B cell (primary cell): ENCODE measurements around the gene KYAT1. TPM values are rescaled to one million over a fixed set of nuclear protein-coding genes. Genes with fewer than 3 reads are reported as not detected.

Experiments used
- ATAC-seq: fragments of 200-7000 bp; cut with Tn5 transposase; one replicate; pipeline ENCODE4 v1.10.0; 2021; ENCODE audit warnings: low read depth, mild to moderate bottlenecking, moderate number of reproducible peaks, moderate library complexity
- CTCF ChIA-PET: fragments of 350-600 bp; sonication (Branson Sonifier 250); formaldehyde crosslinking; loops from one replicate; lab custom pipeline; 2021; ENCODE audit warnings: antibody characterized with exemption, inconsistent platforms; lab: Charles Lee
- POLR2A ChIA-PET: fragments of 350-600 bp; sonication (Branson Sonifier 250); formaldehyde crosslinking; loops from one replicate; lab custom pipeline; 2021; ENCODE audit warnings: antibody characterized with exemption; lab: Charles Lee
- DNase-seq: peaks from one replicate; pipeline ENCODE4 v3.0.0; 2013
- H2AFZ ChIP-seq: 2 replicates; pipeline ENCODE4 v1.6.1; 2012; ENCODE audit warnings: mild to moderate bottlenecking, low read depth, low read length; ENCODE audit not compliant: insufficient read depth, poor library complexity, severe bottlenecking
- H3K27ac ChIP-seq, 2 donors: 1 replicate in 1 of 2; 2 replicates in 1 of 2; pipeline ENCODE4 v1.5.1; 2012 to 2013; ENCODE audit warnings: low read length in 2 of 2, mild to moderate bottlenecking in 2 of 2, moderate library complexity in 1 of 2
- H3K27me3 ChIP-seq, 4 experiments: fragments of 200-600 bp in 1 of 4; sonication (generic) in 1 of 4; replicated peaks in 1 of 4; 1 replicate in 2 of 4; 2 replicates in 2 of 4; pipeline versions ENCODE4 v1.6.1 to v1.7.0; 2013 to 2016; ENCODE audit warnings: low read length in 3 of 4, mild to moderate bottlenecking in 2 of 4, mixed read lengths in 1 of 4, moderate library complexity in 1 of 4; ENCODE audit not compliant: insufficient read depth in 4 of 4, control insufficient read depth in 3 of 4; ENCODE audit errors: control extremely low read depth in 1 of 4
- H3K36me3 ChIP-seq, 2 experiments: replicated peaks in 1 of 2; 1 replicate in 1 of 2; 2 replicates in 1 of 2; pipeline versions ENCODE4 v1.6.1 to v1.7.1; 2013; ENCODE audit warnings: low read length in 1 of 2; ENCODE audit not compliant: insufficient read depth in 2 of 2, control insufficient read depth in 1 of 2; ENCODE audit errors: control extremely low read depth in 1 of 2, extremely low read depth in 1 of 2
- H3K4me1 ChIP-seq, 2 donors: fragments of 200-600 bp in 1 of 2; sonication (generic) in 1 of 2; 1 replicate in 1 of 2; 2 replicates in 1 of 2; pipeline versions ENCODE4 v1.5.1 to v1.6.1; 2013 to 2017; ENCODE audit warnings: low read length in 2 of 2; ENCODE audit not compliant: control insufficient read depth in 2 of 2, insufficient read depth in 2 of 2
- H3K4me2 ChIP-seq: replicated peaks from 2 replicates; pipeline ENCODE3; 2012; ENCODE audit warnings: mild to moderate bottlenecking, low read depth, low read length; ENCODE audit not compliant: poor library complexity, severe bottlenecking
- H3K4me3 ChIP-seq, 5 experiments: fragments of 200-600 bp in 1 of 5; sonication (generic) in 1 of 5; 1 replicate in 3 of 5; 2 replicates in 2 of 5; pipeline versions ENCODE4 v1.5.1 to v1.7.0; 2011 to 2016; ENCODE audit warnings: low read length in 4 of 5, mild to moderate bottlenecking in 4 of 5, low read depth in 2 of 5, control low read depth in 1 of 5, moderate library complexity in 1 of 5; ENCODE audit not compliant: insufficient read depth in 1 of 5; ENCODE audit errors: control extremely low read depth in 1 of 5, extremely low read depth in 1 of 5
- H3K79me2 ChIP-seq: fragments of 200-600 bp; sonication (generic); one replicate; pipeline ENCODE4 v1.6.0; 2016; ENCODE audit warnings: low read length; ENCODE audit not compliant: control insufficient read depth, insufficient read depth
- H3K9ac ChIP-seq: fragments of 200-600 bp; sonication (generic); 2 replicates; pipeline ENCODE4 v1.6.1; 2017; ENCODE audit warnings: mild to moderate bottlenecking, low read length, moderate library complexity
- H3K9me3 ChIP-seq, 3 donors: one replicate each; pipeline versions ENCODE4 v1.6.1 to v1.7.1; 2013; ENCODE audit warnings: low read length in 2 of 3; ENCODE audit not compliant: control insufficient read depth in 2 of 3, insufficient read depth in 1 of 3; ENCODE audit errors: control extremely low read depth in 1 of 3
- H4K20me1 ChIP-seq: 2 replicates; pipeline ENCODE4 v1.6.0; 2012; ENCODE audit warnings: mild to moderate bottlenecking, low read length; ENCODE audit not compliant: insufficient read depth, control insufficient read depth, poor library complexity, severe bottlenecking
- H3K27ac Mint-ChIP-seq: one replicate; pipeline ENCODE4 v1.8.0; 2021; ENCODE audit warnings: mixed read lengths
- H3K27me3 Mint-ChIP-seq: one replicate; pipeline ENCODE4 v1.8.0; 2021; ENCODE audit warnings: mixed read lengths
- H3K4me1 Mint-ChIP-seq: one replicate; pipeline ENCODE4 v1.8.0; 2021; ENCODE audit warnings: mixed read lengths
- H3K4me3 Mint-ChIP-seq: one replicate; pipeline ENCODE4 v1.8.0; 2021; ENCODE audit warnings: mixed read lengths
- H3K9me3 Mint-ChIP-seq: one replicate; pipeline ENCODE4 v1.8.0; 2022; ENCODE audit warnings: mixed read lengths; ENCODE audit not compliant: insufficient read depth
- EZH2 ChIP-seq: IDR thresholded peaks from 2 replicates; pipeline ENCODE4 v1.6.1; 2012; ENCODE audit warnings: borderline replicate concordance, low read depth, mild to moderate bottlenecking, moderate library complexity, low read length; ENCODE audit not compliant: insufficient read depth, poor library complexity, severe bottlenecking
- WGBS: methylation state at CpG from one replicate; pipeline ENCODE4 v1.1.5; 2013; ENCODE audit warnings: missing lambda C conversion rate; ENCODE audit not compliant: insufficient coverage; 5-methylcytosine and 5-hydroxymethylcytosine counted together
- intact Hi-C: fragments of 100-400 bp; cut with micrococcal nuclease; formaldehyde crosslinking; loops from one replicate; pipeline ENCODE4 v1.10.0; 2022
- polyA plus RNA-seq: library from polyadenylated mRNA; depleted of rRNA; stranded (reverse); fragments of >200 nt; gene quantifications from 2 replicates; pipeline ENCODE4 v1.2.3, GENCODE V29; 2012
- total RNA-seq, 2 donors: library from RNA; stranded (reverse); fragments of 120-200 nt in 1 of 2; gene quantifications; 1 replicate in 1 of 2; 2 replicates in 1 of 2; pipeline versions ENCODE4 v1.2.3 to v1.2.4, GENCODE V29; 2013 to 2022
- TF ChIP-seq, protein P1 (sequence below): fragments of 200-600 bp; IDR thresholded peaks from one replicate; pipeline ENCODE4 v1.8.0; 2022; ENCODE audit warnings: antibody characterized with exemption, mild to moderate bottlenecking

The KYAT1 gene
- total and polyA plus RNA-seq, 2 donors (not counting 1 experiment from before 2014, with no cell fraction given), result 7.0 to 16.2 TPM

DNA sequence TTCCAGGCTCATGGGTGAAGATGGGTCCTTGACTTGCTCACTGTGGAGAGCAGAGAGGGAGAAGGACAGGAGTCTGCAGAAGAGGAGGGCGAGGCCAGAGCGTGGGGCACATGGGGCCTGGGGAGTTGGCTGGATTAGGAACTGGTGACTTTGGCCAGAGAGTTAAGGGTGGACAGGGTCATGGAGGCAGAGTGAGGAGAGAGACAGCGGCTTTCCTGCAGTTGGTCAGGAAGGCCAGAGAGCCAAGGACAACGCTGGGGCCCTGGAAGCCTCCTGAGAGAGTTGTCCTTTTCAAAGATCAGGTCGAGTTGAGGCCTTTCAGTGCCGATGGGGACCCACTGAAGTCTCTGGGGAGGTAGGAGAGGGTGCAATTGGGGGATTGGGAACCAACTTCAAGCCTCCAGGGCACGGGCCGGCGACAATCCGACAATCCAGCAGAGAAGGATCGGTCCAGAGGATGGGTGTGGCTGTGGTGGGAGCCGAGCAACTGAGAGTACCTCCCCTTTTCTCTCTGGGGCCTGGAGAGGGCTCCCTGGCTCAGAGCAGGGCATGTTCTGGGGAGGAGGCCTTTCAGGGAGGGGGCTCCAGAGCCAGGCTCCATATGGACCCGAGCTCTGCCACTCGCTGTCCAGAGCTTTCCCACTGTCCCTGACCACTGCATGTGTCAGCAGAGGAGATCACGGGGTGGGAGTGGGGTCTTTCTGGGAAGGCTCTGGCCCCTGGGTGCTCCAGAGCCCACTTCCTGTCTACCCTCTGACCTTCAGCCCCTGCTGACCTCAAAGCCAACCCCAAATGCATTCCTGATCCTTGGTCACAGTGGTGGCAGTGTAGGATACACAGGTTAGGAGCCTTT, 31.5 kb upstream of the KYAT1 start:
- DNase-seq, result no peak
- Histone ChIP-seq H4K20me1 (peaks cover 31% of the 10 kb centered on the region), H3K27ac (no peak overlapping the region), H3K9ac (no peak overlapping the region), H3K4me3 (no peak overlapping the region), H3K36me3 (peaks cover 0 to 47% of the 10 kb centered on the region in 2 experiments), H3K9me3 (no peaks in the 10 kb centered on the region), H3K4me1 (no peaks in the 10 kb centered on the region), H2AFZ (no peak overlapping the region), H3K4me2 (no peak overlapping the region), H3K79me2 (peaks cover 63% of the 10 kb centered on the region), H3K27me3 (no peaks in the 10 kb centered on the region)
- ChIA-PET POLR2A (no interaction called here), CTCF (no interaction called here)
- Mint-ChIP-seq H3K27me3 (no peaks in the 10 kb centered on the region), H3K9me3 (no peaks in the 10 kb centered on the region), H3K4me1 (peaks cover 5% of the 10 kb centered on the region), H3K27ac (no peak overlapping the region), H3K4me3 (no peak overlapping the region)
- no peak for ATAC-seq
- intact Hi-C loops, result no loop called here
- 98% methylated on average over 15 of the region's 15 CpGs for WGBS
- TF ChIP-seq, protein P1, sequence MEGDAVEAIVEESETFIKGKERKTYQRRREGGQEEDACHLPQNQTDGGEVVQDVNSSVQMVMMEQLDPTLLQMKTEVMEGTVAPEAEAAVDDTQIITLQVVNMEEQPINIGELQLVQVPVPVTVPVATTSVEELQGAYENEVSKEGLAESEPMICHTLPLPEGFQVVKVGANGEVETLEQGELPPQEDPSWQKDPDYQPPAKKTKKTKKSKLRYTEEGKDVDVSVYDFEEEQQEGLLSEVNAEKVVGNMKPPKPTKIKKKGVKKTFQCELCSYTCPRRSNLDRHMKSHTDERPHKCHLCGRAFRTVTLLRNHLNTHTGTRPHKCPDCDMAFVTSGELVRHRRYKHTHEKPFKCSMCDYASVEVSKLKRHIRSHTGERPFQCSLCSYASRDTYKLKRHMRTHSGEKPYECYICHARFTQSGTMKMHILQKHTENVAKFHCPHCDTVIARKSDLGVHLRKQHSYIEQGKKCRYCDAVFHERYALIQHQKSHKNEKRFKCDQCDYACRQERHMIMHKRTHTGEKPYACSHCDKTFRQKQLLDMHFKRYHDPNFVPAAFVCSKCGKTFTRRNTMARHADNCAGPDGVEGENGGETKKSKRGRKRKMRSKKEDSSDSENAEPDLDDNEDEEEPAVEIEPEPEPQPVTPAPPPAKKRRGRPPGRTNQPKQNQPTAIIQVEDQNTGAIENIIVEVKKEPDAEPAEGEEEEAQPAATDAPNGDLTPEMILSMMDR, result no peak
- TF ChIP-seq EZH2, result no peak

DNA sequence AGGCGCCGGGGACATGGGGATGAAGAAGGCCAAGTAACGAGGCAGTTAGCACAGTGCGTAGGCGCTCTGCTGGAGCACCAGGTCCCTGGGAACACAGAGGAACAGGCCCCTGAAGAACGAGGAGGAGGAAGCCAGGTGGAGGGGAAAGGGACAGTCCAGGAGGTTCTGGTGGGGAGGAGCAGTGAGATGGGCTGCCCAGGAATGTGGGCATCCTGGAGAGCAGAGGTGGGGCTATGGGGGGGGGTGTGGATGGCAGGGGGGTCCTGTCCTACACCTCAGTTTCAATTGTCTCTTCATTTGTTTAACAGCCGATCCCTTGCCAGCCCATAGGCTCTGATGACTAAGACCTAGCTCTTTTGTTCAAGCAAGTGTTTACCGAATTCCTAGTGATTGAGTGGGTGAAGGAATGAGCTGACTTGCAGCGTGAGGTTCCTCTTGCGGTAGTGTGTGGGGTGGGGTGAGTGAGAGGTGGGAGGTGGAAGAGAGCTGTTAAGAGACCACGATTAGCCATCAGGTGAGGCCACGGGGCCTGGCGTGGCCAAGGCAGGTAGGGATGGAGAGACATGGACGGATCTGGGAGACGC, 30.6 kb upstream of the KYAT1 start:
- Histone ChIP-seq H2AFZ (no peak overlapping the region), H3K27me3 (no peaks in the 10 kb centered on the region), H3K27ac (no peak overlapping the region), H3K4me2 (no peak overlapping the region), H3K79me2 (peaks cover 68% of the 10 kb centered on the region), H3K4me3 (no peak overlapping the region), H3K4me1 (no peaks in the 10 kb centered on the region), H3K9ac (no peak overlapping the region), H3K9me3 (no peaks in the 10 kb centered on the region), H3K36me3 (peaks cover 0 to 51% of the 10 kb centered on the region in 2 experiments), H4K20me1 (peaks cover 31% of the 10 kb centered on the region)
- H3K4me3 Mint-ChIP-seq, result no peak overlapping the region
- H3K9me3 Mint-ChIP-seq, result no peaks in the 10 kb centered on the region
- ATAC-seq (no peak), DNase-seq (no peak)
- 94% methylated on average over 14 of the region's 15 CpGs for WGBS
- TF ChIP-seq, protein P1, result no peak
- TF ChIP-seq EZH2, result no peak
- intact Hi-C loops, result no loop called here
- POLR2A ChIA-PET, result no interaction called here
- no peak overlapping the region for H3K27ac Mint-ChIP-seq
- H3K27me3 Mint-ChIP-seq, result no peaks in the 10 kb centered on the region
- CTCF ChIA-PET, result no interaction called here
- peaks cover 5% of the 10 kb centered on the region for H3K4me1 Mint-ChIP-seq
